Measurements from ENCODE around the gene TNNI2.
A peak's percentile ranks its signal among the peaks of the same experiment; 100 is the strongest.

TNNI2 gene

GRCh38 chr11:1855886-1856265 is 17.1 kb downstream of the TNNI2 start:
- H3K27me3 Mint-ChIP-seq, result no peaks in the 10 kb centered on the region
- H3K4me3 Mint-ChIP-seq, result no peak overlapping the region
- H3K36me3 Mint-ChIP-seq, result no peaks in the 10 kb centered on the region
- no peaks in the 10 kb centered on the region for H3K9me3 Mint-ChIP-seq (ENCODE audit: low read depth)
- no peak overlapping the region for H3K27ac Mint-ChIP-seq
- H3K4me1 Mint-ChIP-seq (ENCODE audit: low read depth), result peaks cover 59% of the 10 kb centered on the region

DNA sequence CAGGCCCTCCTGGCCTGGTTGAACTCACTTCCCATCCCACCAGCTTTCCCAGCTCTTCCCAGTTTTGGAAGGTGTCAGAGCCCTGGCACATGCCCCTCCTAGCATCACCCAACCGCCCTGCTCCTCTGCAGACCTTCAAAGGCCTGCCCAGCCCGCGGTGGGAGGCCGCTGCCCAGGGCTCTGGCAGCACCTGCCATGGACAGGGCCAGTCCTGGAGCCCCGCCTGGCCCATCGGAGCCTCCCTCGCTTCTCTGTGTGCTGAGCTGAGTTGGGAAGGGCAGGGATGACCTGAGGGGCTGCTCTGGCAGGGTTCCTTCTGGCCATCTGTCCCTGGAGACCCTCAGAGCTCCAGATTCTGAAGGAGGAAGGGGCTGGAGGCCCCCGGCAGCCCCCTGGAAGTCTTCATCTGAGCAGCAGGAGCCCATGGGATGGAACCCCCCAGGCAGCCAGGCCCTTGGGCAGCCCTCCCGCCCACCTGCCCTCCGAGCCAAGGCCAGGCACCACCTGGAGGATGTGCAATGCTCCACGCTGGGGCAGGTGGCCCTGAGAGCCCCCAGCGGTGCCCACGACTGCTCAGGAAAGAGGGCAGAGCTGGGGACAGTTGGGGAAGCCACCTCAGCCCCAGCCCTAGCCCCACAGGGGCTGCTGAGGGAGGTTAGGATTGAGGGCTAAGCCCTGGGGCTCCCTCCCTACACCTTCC is 17.7 kb downstream of the TNNI2 start:
- Mint-ChIP-seq H3K27ac (no peak overlapping the region), H3K36me3 (no peaks in the 10 kb centered on the region), H3K4me3 (no peak overlapping the region), H3K4me1 (ENCODE audit: low read depth) (peaks cover 53% of the 10 kb centered on the region), H3K9me3 (ENCODE audit: low read depth) (no peaks in the 10 kb centered on the region), H3K27me3 (no peaks in the 10 kb centered on the region)

GRCh38 chr11:1857064-1857463 is 18.3 kb downstream of the TNNI2 start:
- H3K27ac Mint-ChIP-seq, result no peak overlapping the region
- H3K9me3 Mint-ChIP-seq (ENCODE audit: low read depth), result no peaks in the 10 kb centered on the region
- no peak overlapping the region for H3K4me3 Mint-ChIP-seq
- no peaks in the 10 kb centered on the region for H3K27me3 Mint-ChIP-seq
- H3K36me3 Mint-ChIP-seq, result no peaks in the 10 kb centered on the region
- peaks cover 48% of the 10 kb centered on the region for H3K4me1 Mint-ChIP-seq (ENCODE audit: low read depth)

GRCh38 chr11:1858154-1858553 is 19.4 kb downstream of the TNNI2 start:
- no peaks in the 10 kb centered on the region for H3K36me3 Mint-ChIP-seq
- H3K9me3 Mint-ChIP-seq (ENCODE audit: low read depth), result no peaks in the 10 kb centered on the region
- H3K27me3 Mint-ChIP-seq, result no peaks in the 10 kb centered on the region
- no peak overlapping the region for H3K27ac Mint-ChIP-seq
- H3K4me1 Mint-ChIP-seq (ENCODE audit: low read depth), result peaks cover 39% of the 10 kb centered on the region
- no peak overlapping the region for H3K4me3 Mint-ChIP-seq

DNA sequence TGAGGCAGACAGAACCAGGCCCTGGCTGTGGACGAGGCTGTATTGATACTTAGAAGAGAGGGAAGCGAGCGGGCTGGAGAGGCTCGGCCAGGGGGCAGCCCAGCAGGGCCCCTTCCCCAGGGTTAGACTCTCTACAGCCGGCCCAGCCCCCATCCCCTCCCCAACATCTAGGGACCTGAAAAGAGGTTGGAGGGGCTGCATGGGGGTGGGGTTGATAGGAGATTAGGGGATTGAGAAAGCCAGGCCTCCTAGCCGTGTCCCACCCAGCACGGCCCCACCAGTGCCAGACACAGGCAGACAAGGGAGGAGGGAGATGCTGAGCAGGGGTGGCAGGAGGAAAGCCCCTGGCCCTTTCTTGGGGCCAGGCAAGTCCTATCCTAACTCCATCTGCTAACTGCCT is 19.8 kb downstream of the TNNI2 start:
- peak overlapping the region; percentile 41 for H3K27ac Mint-ChIP-seq
- no peaks in the 10 kb centered on the region for H3K27me3 Mint-ChIP-seq
- peaks cover 36% of the 10 kb centered on the region for H3K4me1 Mint-ChIP-seq (ENCODE audit: low read depth)
- H3K9me3 Mint-ChIP-seq (ENCODE audit: low read depth), result no peaks in the 10 kb centered on the region
- no peak overlapping the region for H3K4me3 Mint-ChIP-seq
- H3K36me3 Mint-ChIP-seq, result no peaks in the 10 kb centered on the region

GRCh38 chr11:1859004-1859403 is 20.2 kb downstream of the TNNI2 start:
- no peaks in the 10 kb centered on the region for H3K9me3 Mint-ChIP-seq (ENCODE audit: low read depth)
- peak overlapping the region; percentile 66 for H3K27ac Mint-ChIP-seq
- no peaks in the 10 kb centered on the region for H3K36me3 Mint-ChIP-seq
- H3K27me3 Mint-ChIP-seq, result no peaks in the 10 kb centered on the region
- H3K4me1 Mint-ChIP-seq (ENCODE audit: low read depth), result peaks cover 32% of the 10 kb centered on the region
- no peak overlapping the region for H3K4me3 Mint-ChIP-seq

DNA sequence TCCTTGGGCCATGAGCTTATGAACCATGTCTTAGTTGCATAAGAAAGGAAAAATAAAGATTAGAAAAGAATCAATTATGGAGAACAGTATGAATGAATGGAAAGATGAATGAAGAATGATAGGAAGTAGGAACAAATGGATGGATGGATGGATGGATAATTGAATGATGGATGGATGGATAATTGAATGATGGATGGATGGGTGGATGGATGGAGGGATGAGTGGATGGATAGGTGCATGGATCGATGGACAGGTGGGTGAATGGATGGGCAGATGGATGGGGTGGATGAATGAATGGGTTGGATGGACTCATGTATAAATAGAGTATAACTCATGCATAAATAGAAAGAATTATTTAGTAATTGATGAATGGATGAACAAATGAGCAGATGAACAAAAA is 21.3 kb downstream of the TNNI2 start:
- Mint-ChIP-seq H3K4me3 (no peak overlapping the region), H3K9me3 (ENCODE audit: low read depth) (no peaks in the 10 kb centered on the region), H3K27me3 (no peaks in the 10 kb centered on the region), H3K27ac (no peak overlapping the region), H3K4me1 (ENCODE audit: low read depth) (peaks cover 26% of the 10 kb centered on the region), H3K36me3 (no peaks in the 10 kb centered on the region)

GRCh38 chr11:1861435-1862411 is 22.9 kb downstream of the TNNI2 start:
- Mint-ChIP-seq H3K9me3 (ENCODE audit: low read depth) (no peaks in the 10 kb centered on the region), H3K4me3 (no peak overlapping the region), H3K27me3 (no peaks in the 10 kb centered on the region), H3K27ac (no peak overlapping the region), H3K36me3 (no peaks in the 10 kb centered on the region), H3K4me1 (ENCODE audit: low read depth) (peaks cover 22% of the 10 kb centered on the region)

GRCh38 chr11:1862588-1863351 is 24.0 kb downstream of the TNNI2 start:
- H3K27me3 Mint-ChIP-seq, result no peaks in the 10 kb centered on the region
- no peaks in the 10 kb centered on the region for H3K36me3 Mint-ChIP-seq
- H3K4me1 Mint-ChIP-seq (ENCODE audit: low read depth), result peaks cover 21% of the 10 kb centered on the region
- H3K4me3 Mint-ChIP-seq, result no peak overlapping the region
- no peaks in the 10 kb centered on the region for H3K9me3 Mint-ChIP-seq (ENCODE audit: low read depth)
- no peak overlapping the region for H3K27ac Mint-ChIP-seq

DNA sequence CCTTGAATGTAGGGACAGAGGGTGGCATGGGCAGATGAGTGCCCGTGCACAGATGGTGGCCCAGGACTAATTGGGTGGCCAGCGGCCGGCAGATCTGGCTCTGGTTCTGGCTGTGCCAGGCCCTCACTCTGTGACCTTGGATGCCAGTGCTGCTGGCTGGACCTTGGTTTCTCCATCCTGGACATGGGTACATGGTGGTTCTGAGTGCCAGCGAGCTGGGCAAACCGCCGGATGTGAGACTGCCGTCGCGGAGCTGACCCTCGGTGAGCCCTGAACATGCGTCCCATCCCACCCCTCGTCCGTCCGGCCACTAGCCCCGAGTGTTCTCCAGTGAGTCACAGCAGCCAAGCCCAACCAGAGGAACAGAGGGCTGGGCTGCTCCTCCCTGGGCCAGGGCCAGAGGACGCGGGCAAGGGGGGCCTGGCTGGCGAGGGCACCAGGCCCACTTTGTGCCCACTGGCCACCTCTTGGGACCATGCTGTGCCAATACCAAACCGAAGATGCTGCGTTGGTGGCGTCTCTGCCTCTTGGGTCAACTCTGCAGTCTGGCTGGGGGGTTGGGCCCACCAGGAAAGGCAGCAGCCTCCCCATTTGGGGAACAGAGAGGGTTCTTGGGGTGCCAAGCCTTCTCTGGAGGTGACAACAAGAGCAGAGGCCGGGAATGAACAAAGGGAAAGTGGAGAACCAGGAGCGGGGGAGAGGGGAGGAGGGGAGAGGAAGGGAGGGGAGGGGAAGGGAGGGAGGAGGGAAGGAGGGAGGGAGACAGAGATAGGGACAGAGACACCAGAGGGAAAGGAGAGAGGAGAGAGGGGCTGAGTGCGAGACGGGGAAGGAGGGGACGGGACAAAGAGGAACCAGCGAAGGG is 24.8 kb downstream of the TNNI2 start:
- Mint-ChIP-seq H3K9me3 (ENCODE audit: low read depth) (no peaks in the 10 kb centered on the region), H3K27me3 (no peaks in the 10 kb centered on the region), H3K36me3 (no peaks in the 10 kb centered on the region), H3K27ac (no peak overlapping the region), H3K4me3 (no peak overlapping the region), H3K4me1 (ENCODE audit: low read depth) (peaks cover 17% of the 10 kb centered on the region)

DNA sequence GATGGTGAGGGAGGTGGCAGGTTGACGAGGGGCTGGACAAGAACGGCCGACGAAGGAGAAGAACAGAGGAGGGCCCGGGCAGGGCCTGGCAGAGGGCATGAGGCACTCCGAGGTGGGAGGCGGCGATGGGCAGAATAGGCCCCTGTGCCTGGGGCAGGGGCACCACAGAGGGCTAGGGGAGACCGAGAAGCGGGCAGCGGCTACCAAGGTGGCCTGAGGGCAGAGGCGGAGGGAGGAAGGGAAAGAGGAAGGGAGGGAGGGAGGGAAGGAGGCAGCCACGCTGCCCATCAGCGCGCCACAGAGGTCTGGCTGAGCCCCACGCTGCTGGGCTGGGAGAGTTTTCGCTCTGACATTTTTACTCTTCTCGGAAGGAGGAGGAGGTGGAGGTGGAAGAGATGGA is 25.4 kb downstream of the TNNI2 start:
- Mint-ChIP-seq H3K36me3 (no peaks in the 10 kb centered on the region), H3K4me3 (no peak overlapping the region), H3K27me3 (no peaks in the 10 kb centered on the region), H3K27ac (no peak overlapping the region), H3K4me1 (ENCODE audit: low read depth) (peaks cover 19% of the 10 kb centered on the region), H3K9me3 (ENCODE audit: low read depth) (no peaks in the 10 kb centered on the region)

- H3K4me1 Mint-ChIP-seq (ENCODE audit: low read depth), result peaks cover 25% of the 10 kb centered on the region
- H3K27me3 Mint-ChIP-seq, result no peaks in the 10 kb centered on the region
- no peaks in the 10 kb centered on the region for H3K36me3 Mint-ChIP-seq
- no peaks in the 10 kb centered on the region for H3K9me3 Mint-ChIP-seq (ENCODE audit: low read depth)
- H3K27ac Mint-ChIP-seq, result peak overlapping the region; percentile 28
- no peak overlapping the region for H3K4me3 Mint-ChIP-seq
Observed at GRCh38 chr11:1864831-1865665, 26.3 kb downstream of the TNNI2 start.

GRCh38 chr11:1866226-1866625 is 27.4 kb downstream of the TNNI2 start:
- Mint-ChIP-seq H3K36me3 (no peaks in the 10 kb centered on the region), H3K27me3 (no peaks in the 10 kb centered on the region), H3K9me3 (ENCODE audit: low read depth) (no peaks in the 10 kb centered on the region), H3K4me1 (ENCODE audit: low read depth) (peaks cover 37% of the 10 kb centered on the region), H3K27ac (no peak overlapping the region), H3K4me3 (no peak overlapping the region)

Data from activated naive CD8-positive, alpha-beta T cell (primary cell).